Measurements from ENCODE around the gene PLA2G2C.

The PLA2G2C gene

DNA sequence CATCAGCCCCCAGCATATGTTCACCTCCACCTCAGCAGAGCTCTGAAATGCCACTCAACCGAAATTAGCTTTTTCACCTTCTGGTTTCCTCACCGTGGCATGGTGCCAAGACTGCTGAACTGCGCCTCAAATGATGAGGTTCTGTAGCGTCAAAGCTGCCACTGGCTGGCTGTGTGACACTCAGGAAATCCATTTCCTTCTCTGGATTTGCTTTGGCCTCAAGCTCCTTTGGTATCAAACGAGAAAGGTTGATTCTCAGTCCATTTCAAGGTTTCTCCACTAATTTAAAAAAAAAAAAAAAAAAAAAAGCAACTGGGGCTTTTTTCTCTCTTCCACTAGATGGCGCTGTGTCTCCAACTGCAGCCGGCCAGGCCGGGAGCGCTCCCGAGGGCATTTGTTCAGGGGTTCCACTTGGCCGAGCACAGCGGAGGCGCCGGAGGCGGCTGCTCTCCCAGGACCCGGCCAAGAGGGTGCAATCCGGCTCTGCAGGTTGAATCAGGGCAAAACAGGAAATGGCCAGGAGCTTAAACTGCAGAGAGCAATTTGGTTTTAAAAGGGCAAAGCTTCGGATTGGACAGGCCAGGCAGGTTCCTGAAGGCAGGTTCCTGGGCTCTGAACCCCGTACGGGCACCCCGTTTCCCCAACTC lies 26.5 kb upstream of the PLA2G2C start:
- DNase-seq (peak; percentile 49 to 56), ATAC-seq (peak; percentile 61)
- Mint-ChIP-seq H3K4me1 (peaks cover 37% of the 10 kb centered on the region), H3K27me3 (peaks cover 64% of the 10 kb centered on the region), H3K27ac (no peak overlapping the region), H3K9me3 (no peaks in the 10 kb centered on the region), H3K4me3 (peak overlapping the region; percentile 58 to 75)

DNA sequence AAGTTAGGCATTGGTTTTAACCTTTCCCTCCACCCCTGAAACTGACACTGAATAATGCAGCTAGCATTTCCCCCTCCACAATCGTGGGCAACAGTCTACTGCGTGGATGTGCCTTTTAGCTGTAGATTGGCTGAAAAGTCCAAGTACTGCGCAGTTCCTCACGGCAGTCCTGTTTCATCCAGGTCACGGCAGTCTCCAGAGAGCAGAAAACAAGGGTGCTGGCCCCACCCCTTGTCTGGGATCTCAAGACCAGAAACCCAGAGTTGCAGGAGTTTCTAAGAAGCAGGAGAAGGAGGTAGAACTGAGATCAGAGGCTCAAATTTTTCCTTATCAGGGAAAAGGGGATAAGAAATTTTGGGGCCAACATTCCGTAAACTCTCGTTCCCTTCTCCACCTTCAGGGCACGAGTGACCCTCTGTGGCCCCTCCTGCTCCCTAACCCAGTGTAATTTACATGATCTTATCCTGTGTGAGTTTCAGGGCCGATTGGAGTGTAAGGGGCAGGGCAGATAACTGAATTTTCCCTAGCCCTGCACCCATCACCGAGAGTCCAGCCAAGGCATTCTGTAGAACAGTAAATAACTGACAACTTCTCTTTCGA lies 25.9 kb upstream of the PLA2G2C start:
- H3K4me1 Mint-ChIP-seq: peaks cover 42% of the 10 kb centered on the region
- no peak for ATAC-seq
- H3K27ac Mint-ChIP-seq: no peak overlapping the region

DNA sequence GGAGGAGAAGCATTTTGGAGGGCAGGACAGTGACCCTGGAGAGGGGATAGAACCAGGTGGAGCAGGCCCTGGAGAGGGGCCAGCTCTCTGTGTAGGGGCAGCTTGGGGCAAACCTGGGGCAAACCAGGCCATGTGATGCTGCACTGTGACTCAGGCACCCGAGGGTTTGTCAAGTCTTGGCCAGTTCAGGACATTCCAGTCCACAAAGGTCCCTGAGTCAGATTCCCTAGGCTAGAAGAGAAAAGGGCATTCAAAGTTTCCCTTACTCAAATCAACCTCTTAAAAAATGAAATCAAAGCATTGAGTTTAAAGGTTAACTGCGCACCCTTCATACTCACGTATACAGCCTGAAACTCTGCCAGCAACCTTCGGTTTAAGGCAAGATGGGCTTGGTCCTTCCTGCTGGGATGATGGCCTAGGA lies 25.2 kb upstream of the PLA2G2C start:
- Mint-ChIP-seq H3K27me3 (peaks cover 58% of the 10 kb centered on the region), H3K4me1 (peaks cover 42% of the 10 kb centered on the region), H3K27ac (no peak overlapping the region), H3K4me3 (peak overlapping the region in 1 of 2 donors; percentile 29), H3K9me3 (no peaks in the 10 kb centered on the region)
- no peak for DNase-seq
- no peak for ATAC-seq

More for the DNA sequence above, 25.9 kb upstream of the PLA2G2C start:
- H3K9me3 Mint-ChIP-seq: no peaks in the 10 kb centered on the region
- H3K27me3 Mint-ChIP-seq: peaks cover 58% of the 10 kb centered on the region
- no peak for DNase-seq
- peak overlapping the region in 1 of 2 donors; percentile 75 for H3K4me3 Mint-ChIP-seq

DNA sequence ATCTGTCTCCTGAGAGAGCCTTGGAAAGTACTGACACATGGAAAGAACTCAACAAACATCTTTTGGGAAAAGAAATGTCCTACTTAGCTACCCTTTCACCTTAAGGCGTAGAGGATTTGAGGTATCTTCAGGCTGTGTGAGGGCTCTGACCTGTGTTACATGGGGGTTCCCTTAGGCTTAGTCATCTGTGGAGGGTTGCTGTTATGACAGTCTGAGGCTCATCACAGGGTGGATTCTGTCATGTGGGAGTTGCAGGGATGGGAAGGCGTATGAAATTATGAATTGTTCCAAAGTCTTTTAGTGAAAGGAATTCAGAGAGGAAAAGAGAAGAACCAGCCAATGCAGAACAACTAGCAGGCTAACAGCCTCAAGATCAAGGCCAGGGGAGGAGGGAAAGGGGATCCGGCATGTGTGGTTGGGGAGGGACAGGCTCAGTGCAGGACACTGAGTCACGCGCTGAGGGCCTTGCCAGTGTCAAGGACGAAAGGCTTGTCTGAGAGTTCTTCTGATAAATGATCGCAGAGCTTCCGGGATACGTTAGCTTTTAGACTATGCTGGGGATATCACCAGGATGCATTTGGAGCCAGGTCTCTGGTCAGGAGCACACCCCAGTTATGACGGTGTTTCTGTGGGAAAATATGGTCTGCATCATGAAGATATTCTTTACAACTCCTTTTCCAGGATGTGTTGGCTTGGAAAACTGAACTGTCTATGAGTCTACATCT lies 24.6 kb upstream of the PLA2G2C start:
- ATAC-seq: peak; percentile 78
- DNase-seq: no peak
- Mint-ChIP-seq H3K9me3 (no peaks in the 10 kb centered on the region), H3K4me1 (peaks cover 42% of the 10 kb centered on the region), H3K27me3 (peaks cover 57% of the 10 kb centered on the region), H3K27ac (no peak overlapping the region), H3K4me3 (no peak overlapping the region)

DNA sequence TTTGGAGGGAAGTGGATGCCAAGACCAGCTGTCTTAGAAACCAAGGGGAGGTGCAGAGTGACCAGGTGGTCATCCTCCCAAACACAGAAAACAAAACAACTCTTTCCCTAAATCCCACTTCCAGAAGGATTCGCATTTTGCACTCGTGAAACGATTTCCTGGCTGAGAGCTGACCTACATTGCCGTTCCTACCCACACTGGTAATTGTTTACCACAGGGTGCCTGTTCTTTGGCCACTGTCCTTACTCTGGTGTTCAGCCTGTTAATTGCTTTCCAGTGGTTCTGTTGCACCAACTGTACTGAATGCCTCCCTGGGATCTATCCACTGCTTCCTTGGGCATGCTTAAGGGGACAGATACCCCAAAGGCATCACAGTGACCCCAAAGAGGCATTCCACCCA lies 23.2 kb upstream of the PLA2G2C start:
- Mint-ChIP-seq H3K9me3 (no peaks in the 10 kb centered on the region), H3K4me3 (no peak overlapping the region), H3K4me1 (peaks cover 42% of the 10 kb centered on the region), H3K27me3 (peaks cover 45% of the 10 kb centered on the region), H3K27ac (peak overlapping the region in 1 of 2 donors; percentile 14)
- ATAC-seq (no peak), DNase-seq (no peak)

DNA sequence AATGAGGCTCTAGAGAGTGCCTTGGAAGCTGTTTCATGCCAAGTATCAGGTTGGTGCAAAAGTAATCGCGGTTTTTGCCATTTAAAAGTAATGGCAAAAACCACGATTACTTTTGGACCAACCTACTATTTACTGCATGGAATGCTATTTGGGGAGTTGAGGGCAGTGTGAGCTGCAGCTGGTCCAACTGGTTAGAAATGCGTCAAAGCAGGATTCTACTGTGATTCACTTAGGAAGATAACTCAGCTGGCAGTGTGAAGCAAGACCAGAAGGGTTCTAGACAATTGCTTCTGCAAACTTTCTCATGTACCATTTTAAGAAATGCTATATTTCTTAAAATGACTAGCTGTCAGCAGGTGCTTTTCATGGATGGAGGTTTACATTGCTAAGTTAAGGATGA lies 21.2 kb upstream of the PLA2G2C start:
- no peak for DNase-seq
- no peaks in the 10 kb centered on the region for H3K9me3 Mint-ChIP-seq
- H3K27ac Mint-ChIP-seq: no peak overlapping the region
- no peak overlapping the region for H3K4me3 Mint-ChIP-seq
- H3K4me1 Mint-ChIP-seq: peaks cover 35% of the 10 kb centered on the region
- ATAC-seq: no peak
- H3K27me3 Mint-ChIP-seq: peaks cover 49% of the 10 kb centered on the region

DNA sequence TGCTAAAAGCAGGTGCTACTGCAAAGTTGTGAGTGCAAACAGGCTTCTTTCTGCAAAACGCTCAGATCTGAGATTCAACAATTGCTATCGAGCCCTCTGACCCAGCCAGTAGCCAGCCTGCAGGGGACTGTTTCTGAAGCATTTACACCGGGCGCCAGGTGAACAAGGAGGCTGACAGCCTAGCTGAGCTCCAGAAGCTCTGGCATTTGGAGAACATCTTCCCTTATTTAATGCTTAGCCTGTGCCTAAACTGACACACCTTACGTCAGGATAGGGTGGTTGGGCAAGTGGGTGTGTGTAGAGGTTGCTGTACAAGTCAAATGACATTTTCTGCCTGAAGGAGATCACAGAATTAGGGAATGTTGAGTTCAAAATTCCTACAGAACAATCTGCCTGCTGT lies 15.8 kb upstream of the PLA2G2C start:
- DNase-seq: no peak
- H3K9me3 Mint-ChIP-seq: no peaks in the 10 kb centered on the region
- H3K4me1 Mint-ChIP-seq: no peaks in the 10 kb centered on the region
- H3K27ac Mint-ChIP-seq: no peak overlapping the region
- ATAC-seq: no peak
- no peak overlapping the region for H3K4me3 Mint-ChIP-seq
- H3K27me3 Mint-ChIP-seq: peaks cover 54% of the 10 kb centered on the region

DNA sequence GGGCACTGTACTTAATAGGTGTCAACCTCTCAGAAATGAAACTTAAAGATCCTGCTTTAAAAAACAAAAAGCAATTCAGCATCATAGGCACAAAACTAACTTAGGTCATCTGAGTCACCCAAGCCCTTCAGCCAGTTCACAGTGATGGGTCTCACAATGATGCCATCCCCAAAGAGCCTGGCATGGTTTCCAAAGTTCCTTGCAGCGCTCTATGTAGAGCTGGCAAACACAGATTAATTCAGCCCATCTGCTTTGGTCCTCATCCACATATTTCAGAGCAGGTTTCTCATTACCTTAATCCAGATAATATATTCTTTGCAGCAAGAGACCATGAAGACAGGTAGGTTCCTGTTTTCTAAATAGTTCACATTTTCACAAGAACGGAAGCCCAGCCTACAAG lies 14.6 kb upstream of the PLA2G2C start:
- Mint-ChIP-seq H3K27ac (no peak overlapping the region), H3K4me3 (no peak overlapping the region), H3K4me1 (no peaks in the 10 kb centered on the region), H3K27me3 (peaks cover 63% of the 10 kb centered on the region), H3K9me3 (no peaks in the 10 kb centered on the region)
- ATAC-seq (no peak), DNase-seq (no peak)

DNA sequence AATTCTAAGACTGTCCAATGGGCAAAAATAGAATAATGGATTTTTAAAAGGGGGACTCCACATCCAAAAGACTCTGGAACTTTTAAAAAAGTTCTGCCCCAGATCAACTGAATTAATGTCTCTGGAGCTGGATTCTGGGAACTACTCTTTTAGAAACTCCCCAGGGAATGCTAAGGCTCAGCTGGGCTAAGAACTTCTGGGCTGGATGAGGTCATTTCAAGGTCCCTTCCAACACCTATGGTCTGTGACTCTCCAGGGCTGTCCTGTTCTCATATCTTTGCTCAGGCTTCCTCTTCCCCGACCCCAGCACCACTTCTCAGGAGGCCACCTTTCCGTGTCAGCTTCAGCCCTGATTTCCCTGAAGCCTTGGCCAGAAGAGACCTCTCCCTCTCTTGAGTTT lies 13.5 kb upstream of the PLA2G2C start:
- no peak for DNase-seq
- Mint-ChIP-seq H3K4me3 (no peak overlapping the region), H3K27me3 (peaks cover 71% of the 10 kb centered on the region)

DNA sequence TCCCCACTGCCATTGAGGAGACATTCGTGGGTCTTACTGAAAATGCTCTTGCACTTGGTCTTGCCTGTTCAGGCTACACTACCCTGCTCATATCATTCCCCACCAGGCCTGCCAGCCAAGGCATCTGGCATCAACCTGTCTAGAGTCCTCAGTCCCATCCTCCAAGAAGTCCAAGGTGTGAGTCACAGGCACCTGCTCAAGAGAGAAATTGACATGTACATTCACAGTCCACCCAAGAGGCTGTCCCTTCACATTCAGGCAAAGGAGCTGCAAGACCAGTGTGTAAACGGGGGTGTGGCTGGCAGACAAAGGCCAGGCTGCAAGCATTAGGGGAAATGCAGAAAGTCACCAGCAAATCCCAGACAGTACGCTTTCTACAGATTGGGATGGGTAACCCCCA lies 13.1 kb upstream of the PLA2G2C start:
- Mint-ChIP-seq H3K4me3 (no peak overlapping the region), H3K9me3 (no peaks in the 10 kb centered on the region), H3K27me3 (peaks cover 71% of the 10 kb centered on the region), H3K4me1 (no peaks in the 10 kb centered on the region), H3K27ac (no peak overlapping the region)
- ATAC-seq: no peak
- DNase-seq: no peak

More for the DNA sequence above, 13.5 kb upstream of the PLA2G2C start:
- Mint-ChIP-seq H3K9me3 (no peaks in the 10 kb centered on the region), H3K27ac (no peak overlapping the region), H3K4me1 (no peaks in the 10 kb centered on the region)
- no peak for ATAC-seq

DNA sequence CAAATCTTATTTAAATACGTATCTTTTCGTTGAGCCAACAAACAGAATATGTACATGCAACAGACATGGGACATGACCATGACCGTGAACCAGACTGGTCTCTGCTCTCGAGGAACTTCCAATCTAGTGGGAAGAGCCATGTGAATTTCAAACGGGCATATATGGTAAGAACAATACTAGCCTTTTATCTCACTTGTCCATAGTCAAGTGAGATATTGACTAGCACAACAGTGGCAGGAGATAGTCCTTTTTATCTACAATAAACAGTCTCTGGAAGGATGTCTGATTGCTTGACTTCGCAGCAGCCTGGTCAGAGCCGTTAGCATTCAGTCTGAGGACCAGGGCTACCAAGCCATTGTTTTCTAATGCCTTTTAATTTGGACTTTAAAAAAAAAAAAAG lies 12.6 kb upstream of the PLA2G2C start:
- no peaks in the 10 kb centered on the region for H3K9me3 Mint-ChIP-seq
- peaks cover 71% of the 10 kb centered on the region for H3K27me3 Mint-ChIP-seq
- H3K4me3 Mint-ChIP-seq: no peak overlapping the region
- no peak overlapping the region for H3K27ac Mint-ChIP-seq
- no peaks in the 10 kb centered on the region for H3K4me1 Mint-ChIP-seq
- no peak for DNase-seq
- ATAC-seq: no peak

DNA sequence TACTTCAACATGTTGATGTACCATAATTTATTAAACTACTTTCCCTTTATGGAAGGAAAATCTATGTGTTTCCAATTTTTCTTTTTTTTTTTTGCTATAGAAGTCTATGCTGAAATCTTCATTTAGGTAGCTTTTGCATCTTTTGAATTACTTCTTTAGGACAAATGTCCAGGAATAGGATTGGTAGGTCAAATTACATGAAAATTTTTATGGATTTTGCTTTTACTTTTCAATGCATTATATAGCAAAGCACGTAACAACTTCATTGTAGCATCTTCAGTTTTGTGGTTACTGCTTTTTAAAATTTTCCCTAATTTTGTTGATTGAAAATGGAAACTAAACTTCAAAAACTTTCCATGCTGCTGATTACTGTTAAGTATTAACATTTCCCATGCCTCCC lies 12.0 kb upstream of the PLA2G2C start:
- Mint-ChIP-seq H3K27ac (no peak overlapping the region), H3K4me3 (no peak overlapping the region), H3K9me3 (no peaks in the 10 kb centered on the region), H3K27me3 (peaks cover 71% of the 10 kb centered on the region), H3K4me1 (no peaks in the 10 kb centered on the region)
- DNase-seq (no peak), ATAC-seq (no peak)

DNA sequence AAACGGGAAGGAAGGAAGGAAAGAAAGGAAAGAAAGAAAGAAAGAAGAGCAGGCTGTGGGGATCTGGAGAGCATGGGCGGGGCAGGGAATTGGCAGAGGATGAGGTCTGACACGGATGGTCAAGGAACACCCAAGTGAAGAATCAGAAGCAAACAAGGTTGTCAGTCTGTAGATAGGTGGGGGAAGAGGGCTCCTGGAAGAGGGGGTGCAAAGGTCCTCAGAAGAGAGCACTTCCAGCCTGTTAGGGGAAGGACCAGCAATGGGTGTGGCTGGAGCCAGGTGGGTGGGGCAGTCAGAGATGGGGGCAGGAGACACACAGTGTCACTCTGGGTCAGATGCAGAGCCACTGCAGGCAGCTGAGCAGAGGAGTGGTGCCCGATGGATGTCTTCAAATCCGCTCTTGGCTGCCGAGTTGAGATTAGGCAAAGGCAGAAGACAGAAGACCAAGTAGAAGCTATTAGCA lies 11.0 kb upstream of the PLA2G2C start:
- DNase-seq (no peak), ATAC-seq (no peak)
- Mint-ChIP-seq H3K4me1 (no peaks in the 10 kb centered on the region), H3K4me3 (no peak overlapping the region), H3K27me3 (peaks cover 62% of the 10 kb centered on the region), H3K27ac (no peak overlapping the region), H3K9me3 (no peaks in the 10 kb centered on the region)

DNA sequence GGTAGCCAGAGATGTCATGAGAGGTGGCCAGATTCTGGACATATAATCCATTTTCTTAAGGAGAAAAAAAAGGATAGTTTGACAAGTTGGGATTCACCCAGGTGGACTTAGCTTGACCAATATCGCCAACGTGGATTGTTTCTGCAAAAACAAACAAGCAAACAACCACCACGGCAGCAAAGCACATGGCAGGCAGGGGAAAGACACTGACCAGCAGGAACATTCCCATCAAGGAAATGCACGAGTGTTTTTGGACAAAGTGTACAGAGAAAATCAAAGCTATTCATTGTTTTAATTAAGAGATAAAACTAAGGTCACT lies 9.1 kb upstream of the PLA2G2C start:
- DNase-seq (no peak), ATAC-seq (no peak)
- H3K4me3 Mint-ChIP-seq: no peak overlapping the region
- peaks cover 59% of the 10 kb centered on the region for H3K27me3 Mint-ChIP-seq
- no peak overlapping the region for H3K27ac Mint-ChIP-seq
- H3K9me3 Mint-ChIP-seq: no peaks in the 10 kb centered on the region
- H3K4me1 Mint-ChIP-seq: no peaks in the 10 kb centered on the region

DNA sequence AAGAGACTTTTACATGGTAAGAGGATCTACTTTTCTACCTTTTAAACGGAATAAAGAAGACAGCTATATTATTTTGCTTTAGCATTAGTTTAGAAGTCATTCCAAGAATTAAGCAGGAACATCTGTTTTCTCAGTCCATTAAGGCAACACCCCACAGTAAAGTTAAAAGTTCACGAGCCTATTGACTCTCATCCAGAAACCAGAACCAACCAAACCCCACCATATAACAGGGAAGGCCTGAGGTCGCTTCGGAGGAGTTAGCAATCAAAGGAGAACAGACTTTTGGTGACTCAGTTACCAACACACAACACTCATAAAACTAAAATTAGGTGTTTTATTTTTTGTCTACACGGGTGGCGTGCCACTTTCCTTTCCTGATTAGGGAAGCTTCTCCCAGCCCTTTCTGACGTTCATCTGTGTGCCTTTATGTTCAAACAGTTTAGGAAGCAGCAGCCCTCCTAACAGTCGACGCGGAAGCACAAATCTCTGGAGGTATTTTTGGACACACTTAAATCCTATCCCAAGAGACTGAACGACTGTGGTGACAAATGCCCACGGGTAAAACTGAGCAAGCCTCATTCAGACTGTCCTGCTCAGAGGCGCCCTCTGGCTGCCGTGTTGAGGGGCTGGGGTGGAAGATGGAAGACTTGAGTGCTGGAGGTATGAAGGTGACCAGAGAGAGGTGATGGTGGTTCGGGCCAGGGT lies 8.6 kb upstream of the PLA2G2C start:
- ATAC-seq (peak; percentile 89), DNase-seq (peak; percentile 66 to 73)
- H3K27me3 Mint-ChIP-seq: peaks cover 56% of the 10 kb centered on the region
- no peaks in the 10 kb centered on the region for H3K9me3 Mint-ChIP-seq
- no peak overlapping the region for H3K4me3 Mint-ChIP-seq
- H3K4me1 Mint-ChIP-seq: no peaks in the 10 kb centered on the region
- H3K27ac Mint-ChIP-seq: no peak overlapping the region

DNA sequence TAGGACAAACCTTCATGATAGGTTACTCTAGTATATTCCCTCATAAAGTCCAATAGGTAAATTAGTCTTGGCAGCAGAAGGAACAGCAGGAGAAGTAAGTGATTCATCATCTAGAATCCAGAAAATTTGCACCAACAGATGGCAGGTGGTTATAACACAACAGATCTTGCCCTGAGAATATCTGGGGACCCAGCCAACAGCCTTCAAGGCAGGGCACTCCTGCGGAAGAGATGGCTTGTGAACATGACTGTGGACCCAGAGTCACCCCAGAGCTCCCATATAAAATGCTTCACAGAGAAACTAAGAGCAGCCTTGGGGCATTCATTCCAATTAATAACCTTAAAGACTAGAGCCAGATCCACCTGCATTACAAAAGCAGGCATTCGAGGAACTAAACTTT lies 7.9 kb upstream of the PLA2G2C start:
- no peak overlapping the region for H3K4me3 Mint-ChIP-seq
- no peaks in the 10 kb centered on the region for H3K9me3 Mint-ChIP-seq
- peaks cover 3% of the 10 kb centered on the region for H3K4me1 Mint-ChIP-seq
- DNase-seq: no peak
- no peak for ATAC-seq
- H3K27me3 Mint-ChIP-seq: peaks cover 56% of the 10 kb centered on the region
- H3K27ac Mint-ChIP-seq: no peak overlapping the region

Data from stimulated activated naive CD8-positive, alpha-beta T cell treated with anti-CD3 and anti-CD28 coated beads, Interleukin-15, amount 100 ng/mL, for 72 hours (primary cell).